ENCODE data around the gene PSTPIP1.
A peak's percentile ranks its signal among the peaks of the same experiment; 100 is the strongest.

Gene PSTPIP1

GRCh38 chr15:77067691-77068367, 72.9 kb downstream of the PSTPIP1 start:
- TF ChIP-seq CTCF (IDR thresholded peaks at IDR 0.05; ENCODE audit: extremely low read depth, insufficient read depth, missing control alignments), result no peak
- in situ Hi-C loops (cut with MboI; ENCODE audit: low pct_unique_long_range_greater_than_20kb, low sequenced_read_pairs, unreplicated experiment), result no loop called here
- DNase-seq (ENCODE audit: low spot score), result no peak

GRCh38 chr15:77068633-77069032, 73.7 kb downstream of the PSTPIP1 start:
- in situ Hi-C loops (cut with MboI; ENCODE audit: low pct_unique_long_range_greater_than_20kb, low sequenced_read_pairs, unreplicated experiment), result no loop called here
- DNase-seq (ENCODE audit: low spot score), result no peak
- TF ChIP-seq CTCF (IDR thresholded peaks at IDR 0.05; ENCODE audit: extremely low read depth, insufficient read depth, missing control alignments), result no peak

- no peak for DNase-seq (ENCODE audit: low spot score)
- in situ Hi-C loops (cut with MboI; ENCODE audit: low pct_unique_long_range_greater_than_20kb, low sequenced_read_pairs, unreplicated experiment), result no loop called here
These were observed 74.7 kb downstream of the PSTPIP1 start for GRCh38 chr15:77069521-77070121.

GRCh38 chr15:77070180-77070494, 75.2 kb downstream of the PSTPIP1 start:
- no peak for DNase-seq (ENCODE audit: low spot score)
- in situ Hi-C loops (cut with MboI; ENCODE audit: low pct_unique_long_range_greater_than_20kb, low sequenced_read_pairs, unreplicated experiment), result no loop called here
- TF ChIP-seq CTCF (IDR thresholded peaks at IDR 0.05; ENCODE audit: extremely low read depth, insufficient read depth, missing control alignments), result no peak

More at GRCh38 chr15:77069521-77070121, 74.7 kb downstream of the PSTPIP1 start:
- no peak for TF ChIP-seq CTCF (IDR thresholded peaks at IDR 0.05; ENCODE audit: extremely low read depth, insufficient read depth, missing control alignments)

GRCh38 chr15:77070495-77071304, 75.8 kb downstream of the PSTPIP1 start, which contains the start of gene TSPAN3:
Gene TSPAN3 (minus strand): TSS chr15:77071109. CDS start chr15:77070954, 155 bp downstream.
- TF ChIP-seq CTCF (IDR thresholded peaks at IDR 0.05; ENCODE audit: extremely low read depth, insufficient read depth, missing control alignments), result no peak
- in situ Hi-C loops (cut with MboI; ENCODE audit: low pct_unique_long_range_greater_than_20kb, low sequenced_read_pairs, unreplicated experiment), result no loop called here
- peak; percentile 95 for DNase-seq (ENCODE audit: low spot score)

DNA sequence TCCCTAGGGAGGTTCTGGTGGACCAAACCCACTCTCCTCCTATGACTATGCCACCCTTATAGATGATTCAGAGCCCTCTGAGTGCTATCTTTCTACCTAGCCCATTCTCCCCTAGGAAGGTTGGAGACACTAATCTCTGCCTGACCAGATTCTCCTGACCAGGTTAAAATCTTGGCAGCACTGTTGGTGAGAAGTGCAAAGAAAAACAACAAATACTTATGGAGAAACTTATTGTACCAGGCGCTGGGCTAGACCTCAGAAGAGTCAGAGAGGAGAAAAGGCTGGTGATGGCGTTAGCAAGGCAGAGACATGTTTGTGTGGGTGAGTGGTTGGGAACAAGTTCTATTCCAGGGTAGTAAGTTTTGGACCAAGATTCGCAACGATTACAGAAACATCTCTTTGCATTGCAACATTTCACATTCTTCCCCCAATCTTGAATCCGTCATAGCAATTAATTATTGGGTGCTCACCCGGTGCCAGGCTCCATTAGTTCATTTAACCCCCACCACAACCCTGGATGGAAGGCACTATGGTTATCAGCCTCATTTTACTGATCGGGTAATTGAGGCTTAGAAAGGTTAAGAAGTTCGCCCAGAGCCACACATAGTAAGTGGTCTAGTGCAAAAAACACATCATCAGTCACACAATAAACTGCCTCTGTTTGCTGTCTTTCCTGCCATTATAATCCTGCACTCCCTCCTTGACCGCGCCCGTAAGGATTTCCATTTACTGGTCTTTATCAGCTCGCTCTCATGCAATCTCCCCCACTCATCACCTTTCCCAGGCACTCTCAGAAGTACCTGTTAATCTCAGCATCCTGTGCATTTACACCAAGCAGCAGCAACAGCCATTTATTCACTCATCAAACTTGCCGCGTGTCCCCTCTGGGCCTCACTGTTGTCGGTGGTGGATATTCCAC, 76.6 kb downstream of the PSTPIP1 start:
- in situ Hi-C loops (cut with MboI; ENCODE audit: low pct_unique_long_range_greater_than_20kb, low sequenced_read_pairs, unreplicated experiment), result no loop called here
- DNase-seq (ENCODE audit: low spot score), result no peak
- no peak for TF ChIP-seq CTCF (IDR thresholded peaks at IDR 0.05; ENCODE audit: extremely low read depth, insufficient read depth, missing control alignments)
